ENCODE measurements around the gene ADH4.
"Not testable (repeated sequence)": the region's sequence is repeated elsewhere in the genome, so short reads cannot be mapped to it uniquely, and the experiment has no call there.

Gene ADH4

DNA sequence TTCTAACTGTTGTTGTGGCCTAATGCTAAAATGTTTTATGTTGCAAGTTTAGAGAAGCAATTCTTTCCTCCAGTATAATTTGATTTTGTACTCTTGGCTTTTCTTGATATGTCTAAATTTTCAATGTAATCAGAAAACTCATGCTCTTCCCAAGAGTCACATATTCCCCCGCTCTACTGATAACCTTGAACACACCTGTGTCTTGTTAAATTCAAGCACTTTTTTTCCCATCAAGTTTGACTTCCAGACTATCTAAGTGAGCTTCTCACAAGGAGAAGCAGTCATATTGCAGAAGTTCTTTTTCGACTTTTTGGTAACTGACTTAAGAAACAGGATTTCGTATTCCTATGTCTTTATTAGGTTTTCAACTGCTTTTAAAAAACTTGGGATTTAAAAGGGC is 7.4 kb upstream of the ADH4 start:
- H3K9me3 Mint-ChIP-seq: no peaks in the 10 kb centered on the region
- ATAC-seq (no peak), DNase-seq (ENCODE audit: low spot score in 2 of 2) (no peak)
- no peak overlapping the region for H3K27ac Mint-ChIP-seq
- H3K4me1 Mint-ChIP-seq: no peaks in the 10 kb centered on the region
- H3K36me3 Mint-ChIP-seq: no peaks in the 10 kb centered on the region
- H3K4me3 Mint-ChIP-seq: no peak overlapping the region

DNA sequence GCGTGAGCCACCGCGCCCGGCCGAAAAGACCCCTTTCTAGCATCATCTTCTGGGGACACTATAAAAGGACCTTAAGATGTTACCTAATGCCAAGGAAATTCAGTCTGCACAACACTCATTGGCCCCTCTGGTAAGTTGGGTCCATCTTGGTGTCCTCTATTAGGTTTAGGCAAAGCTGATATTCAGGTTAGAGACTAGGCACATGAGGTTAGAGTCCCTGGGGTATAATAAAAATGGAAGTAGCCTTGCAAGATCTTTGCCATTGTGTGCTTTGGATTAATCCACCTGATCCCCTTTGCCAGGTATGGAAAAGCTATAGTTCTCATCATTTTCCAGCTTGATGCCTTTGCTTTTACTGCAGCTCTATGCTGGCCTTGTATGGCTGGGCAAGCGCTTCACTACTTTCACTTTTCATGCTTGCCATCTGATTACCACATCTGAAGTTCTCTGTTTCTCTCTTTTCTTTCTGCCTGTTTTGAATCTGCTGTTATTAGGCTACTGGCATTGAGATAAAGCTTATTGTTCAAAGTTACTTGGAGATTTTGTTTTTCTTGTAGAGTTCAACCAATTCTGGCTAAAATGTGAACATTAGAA is 5.4 kb upstream of the ADH4 start:
- H3K4me3 Mint-ChIP-seq: no peak overlapping the region
- H3K27ac Mint-ChIP-seq: no peak overlapping the region
- ATAC-seq (no peak), DNase-seq (ENCODE audit: low spot score in 2 of 2) (no peak)
- H3K36me3 Mint-ChIP-seq: no peaks in the 10 kb centered on the region
- no peaks in the 10 kb centered on the region for H3K4me1 Mint-ChIP-seq
- no peaks in the 10 kb centered on the region for H3K9me3 Mint-ChIP-seq

DNA sequence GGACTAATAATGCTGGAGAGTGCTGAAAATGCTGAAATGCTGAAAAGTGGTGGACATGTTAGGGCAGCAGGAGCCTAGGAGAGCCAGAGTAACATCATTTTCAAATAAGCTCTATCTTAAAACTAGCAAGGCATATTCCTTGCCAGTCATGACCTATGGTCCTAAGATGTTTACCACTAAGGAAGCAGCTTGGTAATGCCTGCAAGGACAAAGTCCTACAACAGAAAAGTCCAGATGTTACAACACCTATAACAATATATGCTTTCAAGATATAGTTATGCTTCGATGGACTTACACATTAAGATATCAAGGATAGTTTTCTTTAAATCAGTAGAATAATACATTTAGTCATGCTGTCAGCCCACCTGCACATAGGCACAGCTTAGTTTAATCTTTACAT is 4.5 kb upstream of the ADH4 start:
- H3K9me3 Mint-ChIP-seq: no peaks in the 10 kb centered on the region
- no peak overlapping the region for H3K4me3 Mint-ChIP-seq
- H3K27ac Mint-ChIP-seq: no peak overlapping the region
- ATAC-seq (no peak), DNase-seq (ENCODE audit: low spot score in 2 of 2) (no peak)
- H3K4me1 Mint-ChIP-seq: no peaks in the 10 kb centered on the region
- H3K36me3 Mint-ChIP-seq: no peaks in the 10 kb centered on the region

DNA sequence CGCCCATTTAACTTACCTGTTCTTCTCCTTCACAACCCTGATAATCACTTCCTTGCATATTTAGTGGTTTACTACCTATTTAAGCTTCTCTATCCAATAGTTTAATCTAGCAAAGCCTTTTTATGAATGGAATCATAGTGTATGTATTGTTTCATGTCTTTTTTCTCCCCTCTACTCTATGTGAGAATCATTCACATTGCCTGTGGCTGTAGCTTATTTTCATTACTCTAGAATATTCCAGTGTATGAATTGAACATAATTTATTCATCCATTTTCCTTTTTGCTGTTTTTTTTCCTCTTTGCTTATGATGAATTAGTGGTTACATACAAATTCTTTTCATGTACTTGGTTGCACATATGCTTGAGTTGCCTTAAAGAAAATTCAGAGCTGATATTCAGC is 490 bp upstream of the ADH4 start:
- H3K27ac Mint-ChIP-seq: no peak overlapping the region
- no peaks in the 10 kb centered on the region for H3K4me1 Mint-ChIP-seq
- no peak overlapping the region for H3K4me3 Mint-ChIP-seq
- DNase-seq (ENCODE audit: low spot score in 2 of 2): no peak
- H3K9me3 Mint-ChIP-seq: no peaks in the 10 kb centered on the region
- ATAC-seq: no peak
- H3K36me3 Mint-ChIP-seq: no peaks in the 10 kb centered on the region

DNA sequence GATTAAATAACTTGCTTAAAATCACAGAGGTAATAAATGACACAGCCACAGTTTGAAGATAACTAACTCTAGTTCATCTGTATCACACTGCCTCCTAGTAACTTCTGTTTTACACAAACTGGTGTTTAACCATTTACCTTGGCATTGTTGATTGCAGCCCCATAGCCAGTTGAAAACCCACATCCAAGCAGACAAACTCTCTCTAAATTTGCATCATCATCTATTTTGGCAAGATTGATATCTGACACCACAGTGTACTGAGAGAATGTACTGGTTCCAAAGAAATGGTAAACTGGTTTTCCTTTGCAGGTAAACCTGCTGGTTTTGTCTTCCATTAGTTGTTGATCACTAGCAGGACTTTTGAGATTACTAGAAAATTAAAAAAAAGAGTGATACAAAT is 7.8 kb downstream of the ADH4 start:
- ATAC-seq (no peak), DNase-seq (ENCODE audit: low spot score in 2 of 2) (no peak)
- Mint-ChIP-seq H3K9me3 (no peaks in the 10 kb centered on the region), H3K4me1 (no peaks in the 10 kb centered on the region), H3K36me3 (no peaks in the 10 kb centered on the region), H3K27ac (no peak overlapping the region), H3K4me3 (no peak overlapping the region)

DNA sequence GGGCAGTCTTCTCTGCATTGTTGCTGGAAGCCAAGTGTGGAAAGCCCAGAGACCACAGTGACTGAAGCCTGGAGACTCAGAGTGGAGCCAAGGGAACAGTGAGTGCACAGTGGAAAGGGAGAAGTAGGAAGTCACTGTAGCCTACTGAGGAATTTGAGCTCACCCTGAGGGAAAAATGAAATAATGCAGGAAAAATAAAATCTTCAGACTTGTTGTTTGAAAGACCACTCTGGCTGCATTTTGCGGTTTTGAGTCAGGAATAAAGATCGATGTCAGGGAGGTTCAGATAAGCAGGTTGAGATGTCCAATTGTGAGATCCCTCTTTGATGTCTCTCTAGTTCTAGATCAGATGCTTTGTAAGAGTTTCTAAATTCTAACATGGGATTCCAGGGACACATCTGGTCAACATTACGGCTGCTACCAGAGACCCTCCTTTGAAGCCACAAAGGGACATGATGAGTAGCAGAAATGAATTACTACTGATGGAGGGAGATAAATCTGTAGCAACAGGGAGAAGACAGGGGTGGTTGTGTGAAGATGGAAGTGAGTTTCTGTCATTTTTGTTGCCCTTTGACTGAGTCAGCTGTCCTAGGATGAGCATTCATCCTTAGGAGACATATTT is 8.4 kb downstream of the ADH4 start:
- Mint-ChIP-seq H3K4me3 (no peak overlapping the region), H3K9me3 (no peaks in the 10 kb centered on the region), H3K27ac (no peak overlapping the region), H3K36me3 (no peaks in the 10 kb centered on the region), H3K4me1 (no peaks in the 10 kb centered on the region)
- DNase-seq (ENCODE audit: low spot score in 2 of 2): no peak
- ATAC-seq: no peak

DNA sequence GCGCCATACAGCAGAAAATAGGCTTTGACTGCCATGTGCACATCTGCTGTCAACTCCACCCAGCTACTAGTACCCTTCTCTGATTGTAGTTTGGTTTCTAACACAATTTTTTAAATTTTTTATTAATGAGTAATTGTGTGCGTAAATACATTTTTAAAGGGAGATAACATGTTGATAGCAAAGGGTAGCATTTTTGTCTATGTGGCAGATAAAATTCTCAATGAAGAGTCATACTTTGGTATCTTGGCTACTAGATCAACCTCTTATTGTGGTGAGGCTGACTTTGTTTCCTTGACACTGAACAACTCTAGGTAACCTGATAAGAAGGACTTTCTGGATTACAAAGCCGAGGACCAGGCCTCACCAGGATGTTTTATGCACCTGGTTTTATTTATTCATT is 9.5 kb downstream of the ADH4 start:
- no peak overlapping the region for H3K27ac Mint-ChIP-seq
- no peaks in the 10 kb centered on the region for H3K36me3 Mint-ChIP-seq
- H3K9me3 Mint-ChIP-seq: no peaks in the 10 kb centered on the region
- DNase-seq (ENCODE audit: low spot score in 2 of 2) (no peak), ATAC-seq (no peak)
- H3K4me1 Mint-ChIP-seq: no peaks in the 10 kb centered on the region
- H3K4me3 Mint-ChIP-seq: no peak overlapping the region

DNA sequence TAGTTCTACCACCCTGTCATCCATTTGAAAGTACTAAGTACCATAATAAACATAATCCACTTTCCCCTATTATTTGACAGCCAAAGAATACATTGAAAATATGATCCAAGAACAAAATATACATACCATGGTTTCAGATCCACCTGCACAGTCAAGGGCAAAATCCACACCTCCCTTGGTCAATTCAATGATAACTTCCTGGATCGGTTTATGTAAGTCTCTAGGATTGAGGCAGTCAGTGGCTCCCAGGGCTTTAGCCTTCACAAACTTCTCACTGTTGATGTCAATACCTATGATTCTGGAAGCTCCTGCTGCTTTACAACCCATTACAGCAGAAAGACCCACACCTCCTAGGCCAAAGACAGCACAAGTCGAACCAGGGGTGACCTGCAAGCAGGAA is 12.7 kb downstream of the ADH4 start:
- no peak overlapping the region for H3K27ac Mint-ChIP-seq
- no peaks in the 10 kb centered on the region for H3K4me1 Mint-ChIP-seq
- no peaks in the 10 kb centered on the region for H3K36me3 Mint-ChIP-seq
- no peak for DNase-seq (ENCODE audit: low spot score in 2 of 2)
- H3K4me3 Mint-ChIP-seq: no peak overlapping the region
- ATAC-seq: no peak
- H3K9me3 Mint-ChIP-seq: no peaks in the 10 kb centered on the region

DNA sequence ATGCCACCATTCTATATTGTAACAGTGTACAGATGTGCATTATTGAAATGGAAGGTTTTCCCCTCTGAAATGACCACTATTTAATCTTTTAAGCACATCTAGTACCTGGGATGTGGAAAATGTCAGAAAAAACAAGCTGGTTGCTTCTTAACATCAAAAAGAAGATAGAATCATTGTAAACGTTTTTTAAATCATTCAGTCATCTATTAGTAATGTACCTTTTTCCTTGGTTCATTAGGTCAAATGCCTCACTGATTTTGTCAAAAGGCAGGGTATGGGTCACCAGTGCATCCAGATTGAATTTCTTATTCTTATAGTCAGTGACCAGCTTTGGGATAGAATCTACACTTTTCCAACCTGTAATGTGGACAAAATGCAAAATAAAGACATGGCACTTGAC is 17.7 kb downstream of the ADH4 start:
- H3K9me3 Mint-ChIP-seq: no peaks in the 10 kb centered on the region
- ATAC-seq (no peak), DNase-seq (ENCODE audit: low spot score in 2 of 2) (no peak)
- H3K4me1 Mint-ChIP-seq: no peaks in the 10 kb centered on the region
- H3K4me3 Mint-ChIP-seq: no peak overlapping the region
- no peak overlapping the region for H3K27ac Mint-ChIP-seq
- H3K36me3 Mint-ChIP-seq: no peaks in the 10 kb centered on the region

DNA sequence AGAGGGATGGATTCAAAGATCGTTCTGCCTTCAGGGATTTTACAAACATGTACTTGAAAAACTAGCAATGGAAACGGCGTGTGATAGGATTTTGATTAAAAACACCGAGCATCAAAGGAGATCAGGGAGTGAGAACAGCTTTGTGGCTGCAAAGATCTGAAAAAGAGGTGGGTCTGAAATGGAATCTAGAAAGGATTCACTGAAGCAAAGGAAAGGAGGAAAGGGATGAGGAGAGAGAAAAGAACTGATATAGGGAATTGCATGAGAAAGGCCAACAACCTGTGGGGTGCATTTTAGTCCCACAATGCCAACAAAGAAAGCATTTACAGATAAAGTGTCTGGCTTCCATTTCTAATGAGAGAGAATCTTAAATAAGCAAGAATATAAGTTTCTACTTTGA is 23.1 kb downstream of the ADH4 start:
- Mint-ChIP-seq H3K4me3 (no peak overlapping the region), H3K27ac (no peak overlapping the region), H3K36me3 (no peaks in the 10 kb centered on the region), H3K4me1 (peaks cover 5% of the 10 kb centered on the region), H3K9me3 (no peaks in the 10 kb centered on the region)
- ATAC-seq: no peak
- DNase-seq (ENCODE audit: low spot score in 2 of 2): no peak

DNA sequence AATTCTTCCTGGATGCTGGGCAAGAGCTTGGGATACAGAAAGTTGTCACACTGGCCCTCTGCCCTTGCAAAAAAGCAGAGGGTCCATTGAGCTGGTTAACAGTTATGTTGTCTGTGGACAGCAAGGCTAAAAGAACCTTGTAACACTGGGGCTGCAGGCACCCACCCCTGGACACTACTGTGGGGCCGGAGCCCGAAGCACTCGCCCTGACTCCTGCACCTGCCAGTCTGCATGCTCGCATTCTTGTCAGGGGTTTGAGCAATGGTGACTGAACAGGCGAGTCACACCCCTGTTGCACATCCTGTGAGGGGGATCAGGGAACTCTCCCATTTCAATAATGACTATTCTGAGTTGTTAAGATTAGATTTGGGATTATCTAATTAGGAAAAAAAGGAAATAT is 23.6 kb downstream of the ADH4 start:
- DNase-seq (ENCODE audit: low spot score in 2 of 2) (no peak), ATAC-seq (no peak)
- Mint-ChIP-seq H3K36me3 (no peaks in the 10 kb centered on the region), H3K4me3 (no peak overlapping the region), H3K27ac (no peak overlapping the region), H3K9me3 (no peaks in the 10 kb centered on the region), H3K4me1 (peaks cover 5% of the 10 kb centered on the region)

DNA sequence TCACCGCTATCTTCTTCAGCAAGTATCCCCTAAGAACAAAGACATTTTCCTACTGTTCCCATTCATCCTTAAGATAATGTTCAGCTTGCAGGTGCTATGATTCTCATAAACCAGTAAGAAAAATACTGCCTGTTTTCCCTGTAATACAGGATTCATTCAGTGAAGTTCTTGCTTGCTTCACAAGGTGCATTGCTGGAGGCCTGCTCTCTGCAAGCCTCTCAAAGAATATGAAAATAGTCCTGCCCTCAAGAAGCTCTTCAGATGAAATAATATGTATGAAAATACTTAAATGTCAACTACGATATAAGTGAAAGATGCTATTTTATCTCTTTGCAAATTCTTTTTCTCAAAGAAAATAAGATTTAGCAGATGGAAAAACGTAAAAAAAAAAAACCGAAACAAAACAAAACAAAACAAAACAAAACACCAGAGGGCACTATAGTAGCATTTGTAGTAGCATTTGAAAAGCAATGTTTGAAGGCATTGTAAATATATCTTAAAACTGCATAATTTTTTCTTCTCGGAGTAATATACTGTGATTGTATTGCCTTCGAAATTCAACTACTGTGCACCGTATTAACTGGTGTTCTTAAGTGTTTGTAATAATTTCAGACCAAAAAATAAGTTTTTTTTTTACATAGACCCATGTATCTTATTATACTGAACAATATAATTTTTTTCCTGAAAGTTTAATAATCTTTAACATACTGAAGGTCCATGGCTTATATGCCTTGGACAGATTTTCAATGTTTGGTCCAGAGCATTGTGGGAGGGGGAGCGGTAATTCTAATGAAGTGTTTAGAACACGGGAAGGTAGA is 26.0 kb downstream of the ADH4 start:
- H3K27ac Mint-ChIP-seq: no peak overlapping the region
- H3K9me3 Mint-ChIP-seq: no peaks in the 10 kb centered on the region
- ATAC-seq (no peak), DNase-seq (ENCODE audit: low spot score in 2 of 2) (no peak)
- H3K4me3 Mint-ChIP-seq: no peak overlapping the region
- H3K36me3 Mint-ChIP-seq: no peaks in the 10 kb centered on the region
- H3K4me1 Mint-ChIP-seq: peaks cover 5% of the 10 kb centered on the region

DNA sequence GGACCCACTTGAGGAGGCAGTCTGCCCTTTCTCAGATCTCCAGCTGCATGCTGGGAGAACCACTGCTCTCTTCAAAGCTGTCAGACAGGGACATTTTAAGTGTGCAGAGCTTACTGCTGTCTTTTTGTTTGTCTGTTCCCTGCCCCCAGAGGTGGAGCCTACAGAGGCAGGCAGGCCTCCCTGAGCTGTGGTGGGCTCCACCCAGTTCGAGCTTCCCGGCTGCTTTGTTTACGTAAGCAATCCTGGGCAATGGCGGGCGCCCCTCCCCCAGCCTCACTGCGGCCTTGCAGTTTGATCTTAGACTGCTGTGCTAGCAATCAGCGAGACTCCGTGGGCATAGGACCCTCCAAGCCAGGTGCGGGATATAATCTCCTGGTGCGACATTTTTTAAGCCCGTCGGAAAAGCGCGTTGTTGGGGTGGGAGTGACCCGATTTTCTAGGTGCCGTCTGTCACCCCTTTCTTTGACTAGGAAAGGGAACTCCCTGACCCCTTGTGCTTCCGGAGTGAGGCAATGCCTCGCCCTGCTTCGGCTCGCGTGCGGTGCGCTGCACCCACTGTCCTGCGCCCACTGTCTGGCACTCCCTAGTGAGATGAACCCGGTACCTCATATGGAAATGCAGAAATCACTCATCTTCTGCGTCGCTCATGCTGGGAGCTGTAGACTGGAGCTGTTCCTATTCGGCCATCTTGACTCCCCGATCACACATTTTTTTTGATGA is 26.8 kb downstream of the ADH4 start:
- ATAC-seq; H3K4me3 Mint-ChIP-seq; H3K4me1 Mint-ChIP-seq; H3K36me3 Mint-ChIP-seq; H3K9me3 Mint-ChIP-seq; H3K27ac Mint-ChIP-seq; DNase-seq (ENCODE audit: low spot score in 2 of 2): not testable (repeated sequence)

DNA sequence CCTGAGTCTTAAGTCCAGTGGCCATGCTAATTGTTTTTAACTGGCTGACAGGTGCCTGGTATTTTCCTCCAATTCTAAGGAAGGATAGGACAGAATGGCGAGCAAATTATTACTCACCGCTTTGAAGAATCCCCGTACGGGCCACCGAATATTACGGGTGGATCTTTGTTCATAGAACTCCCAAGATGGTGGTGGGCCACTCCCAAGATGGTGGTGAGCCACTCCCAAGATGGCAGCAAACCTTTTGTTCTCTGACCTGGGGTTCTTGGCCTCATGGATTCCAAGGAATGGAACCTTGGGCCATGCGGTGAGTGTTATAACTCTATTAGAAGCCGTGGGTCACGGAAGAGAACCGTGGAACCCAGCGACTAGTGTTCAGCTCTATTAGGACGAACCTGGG is 34.8 kb downstream of the ADH4 start:
- not testable (repeated sequence) for H3K36me3 Mint-ChIP-seq; ATAC-seq; DNase-seq (ENCODE audit: low spot score in 2 of 2); H3K4me3 Mint-ChIP-seq; H3K9me3 Mint-ChIP-seq; H3K27ac Mint-ChIP-seq; H3K4me1 Mint-ChIP-seq

DNA sequence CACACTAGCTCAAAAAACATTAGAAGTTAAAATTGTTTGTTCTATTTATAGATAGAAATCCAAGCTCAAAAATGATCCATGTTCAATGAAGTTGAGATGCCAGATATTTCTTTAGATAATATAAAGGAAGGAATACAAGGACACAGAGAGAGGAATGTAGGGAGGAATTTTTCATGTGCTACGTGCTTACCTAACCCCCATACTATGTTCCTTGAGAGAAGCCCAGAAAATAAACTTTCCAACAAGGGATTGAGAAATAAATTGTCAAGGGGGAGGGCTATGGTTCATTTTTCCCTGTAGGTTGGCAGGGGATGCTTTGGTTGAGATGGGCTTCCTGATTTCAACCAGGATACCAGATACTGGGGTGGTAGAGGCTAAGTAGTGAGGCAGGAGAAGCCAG is 39.9 kb downstream of the ADH4 start:
- Mint-ChIP-seq H3K9me3 (no peaks in the 10 kb centered on the region), H3K27ac (no peak overlapping the region), H3K4me1 (no peaks in the 10 kb centered on the region), H3K36me3 (no peaks in the 10 kb centered on the region), H3K4me3 (no peak overlapping the region)
- ATAC-seq: no peak
- no peak for DNase-seq (ENCODE audit: low spot score in 2 of 2)

DNA sequence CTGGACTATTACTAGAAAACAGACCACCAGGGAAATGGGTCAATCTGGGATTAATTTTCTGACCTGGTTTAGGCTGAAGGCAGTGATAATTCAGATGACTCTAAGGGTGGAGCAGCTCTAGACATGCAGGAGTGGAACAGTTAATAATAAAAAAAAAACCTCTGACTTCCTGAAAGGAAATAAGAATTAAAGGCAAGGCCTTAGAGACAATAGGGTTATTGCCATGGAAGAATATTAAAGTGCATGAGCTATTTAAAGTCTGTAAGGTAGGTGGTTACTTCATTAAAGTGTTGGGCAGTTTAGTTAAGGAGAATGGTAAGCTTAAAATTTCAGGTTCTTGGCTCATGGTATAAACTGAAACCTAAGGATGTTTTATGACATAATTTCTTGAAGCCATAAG is 40.9 kb downstream of the ADH4 start:
- DNase-seq (ENCODE audit: low spot score in 2 of 2): no peak
- no peak overlapping the region for H3K4me3 Mint-ChIP-seq
- no peaks in the 10 kb centered on the region for H3K36me3 Mint-ChIP-seq
- H3K27ac Mint-ChIP-seq: no peak overlapping the region
- H3K4me1 Mint-ChIP-seq: no peaks in the 10 kb centered on the region
- no peaks in the 10 kb centered on the region for H3K9me3 Mint-ChIP-seq
- ATAC-seq: no peak
